ENCODE results near the gene PRKAG2.

DNA sequence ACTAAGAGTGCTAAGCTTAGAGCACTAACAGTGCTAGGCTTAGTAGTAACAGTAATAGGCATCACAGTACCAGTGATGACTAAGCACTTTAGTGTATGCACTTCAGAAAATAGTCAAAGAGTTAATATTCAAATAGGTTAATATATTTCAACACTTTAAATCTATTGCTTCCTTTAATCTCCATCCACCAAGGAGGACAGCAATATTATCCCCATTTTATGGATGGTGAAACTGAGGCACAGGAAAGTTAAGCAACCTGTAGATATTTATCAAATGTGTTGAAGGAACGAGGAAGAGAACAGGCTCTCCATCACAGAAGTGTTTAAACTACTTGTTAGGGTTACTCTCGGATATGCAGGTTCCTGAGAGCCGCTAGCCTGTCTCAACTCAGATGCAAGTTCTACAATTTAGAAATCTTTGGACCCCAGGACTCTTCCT lies 165.5 kb downstream of the PRKAG2 start:
- TF ChIP-seq, protein P1, sequence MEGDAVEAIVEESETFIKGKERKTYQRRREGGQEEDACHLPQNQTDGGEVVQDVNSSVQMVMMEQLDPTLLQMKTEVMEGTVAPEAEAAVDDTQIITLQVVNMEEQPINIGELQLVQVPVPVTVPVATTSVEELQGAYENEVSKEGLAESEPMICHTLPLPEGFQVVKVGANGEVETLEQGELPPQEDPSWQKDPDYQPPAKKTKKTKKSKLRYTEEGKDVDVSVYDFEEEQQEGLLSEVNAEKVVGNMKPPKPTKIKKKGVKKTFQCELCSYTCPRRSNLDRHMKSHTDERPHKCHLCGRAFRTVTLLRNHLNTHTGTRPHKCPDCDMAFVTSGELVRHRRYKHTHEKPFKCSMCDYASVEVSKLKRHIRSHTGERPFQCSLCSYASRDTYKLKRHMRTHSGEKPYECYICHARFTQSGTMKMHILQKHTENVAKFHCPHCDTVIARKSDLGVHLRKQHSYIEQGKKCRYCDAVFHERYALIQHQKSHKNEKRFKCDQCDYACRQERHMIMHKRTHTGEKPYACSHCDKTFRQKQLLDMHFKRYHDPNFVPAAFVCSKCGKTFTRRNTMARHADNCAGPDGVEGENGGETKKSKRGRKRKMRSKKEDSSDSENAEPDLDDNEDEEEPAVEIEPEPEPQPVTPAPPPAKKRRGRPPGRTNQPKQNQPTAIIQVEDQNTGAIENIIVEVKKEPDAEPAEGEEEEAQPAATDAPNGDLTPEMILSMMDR (IDR thresholded peaks at IDR 0.05): no peak
- TF ChIP-seq POLR2A (IDR thresholded peaks at IDR 0.05): no peak
